GM06990 (cell line): Measurements from ENCODE around the gene PARD6A.
"Not testable (repeated sequence)": the region's sequence is repeated elsewhere in the genome, so short reads cannot be mapped to it uniquely, and the experiment has no call there.

Source experiments
- DNase-seq: peaks from one replicate; pipeline ENCODE4 v3.0.0-alpha.2; 2011; ENCODE audit not compliant: insufficient read length; ENCODE audit errors: extremely low read depth
- H3K27me3 ChIP-seq: replicated peaks from 2 replicates; pipeline ENCODE4 v1.6.0; 2011; ENCODE audit warnings: low read length; ENCODE audit not compliant: control insufficient read depth, insufficient read depth
- H3K36me3 ChIP-seq: 2 replicates; pipeline ENCODE4 v1.5.1; 2011; ENCODE audit warnings: low read length; ENCODE audit not compliant: control insufficient read depth, insufficient read depth
- H3K4me3 ChIP-seq: replicated peaks from 2 replicates; pipeline ENCODE4 v1.5.1; 2011; ENCODE audit warnings: low read depth, mild to moderate bottlenecking, control low read depth, low read length
- TF ChIP-seq, protein P1 (sequence below): IDR thresholded peaks from 2 replicates; pipeline ENCODE4 v1.5.1; 2011; ENCODE audit warnings: low read length, control low read depth, mild to moderate bottlenecking, inconsistent platforms; ENCODE audit not compliant: insufficient read depth, poor library complexity, severe bottlenecking

Gene PARD6A

GRCh38 chr16:67679935-67680897 is 19.5 kb downstream of the PARD6A start:
- Histone ChIP-seq H3K36me3 (peaks cover 6% of the 10 kb centered on the region), H3K27me3 (no peaks in the 10 kb centered on the region), H3K4me3 (no peak overlapping the region)
- TF ChIP-seq, protein P1, sequence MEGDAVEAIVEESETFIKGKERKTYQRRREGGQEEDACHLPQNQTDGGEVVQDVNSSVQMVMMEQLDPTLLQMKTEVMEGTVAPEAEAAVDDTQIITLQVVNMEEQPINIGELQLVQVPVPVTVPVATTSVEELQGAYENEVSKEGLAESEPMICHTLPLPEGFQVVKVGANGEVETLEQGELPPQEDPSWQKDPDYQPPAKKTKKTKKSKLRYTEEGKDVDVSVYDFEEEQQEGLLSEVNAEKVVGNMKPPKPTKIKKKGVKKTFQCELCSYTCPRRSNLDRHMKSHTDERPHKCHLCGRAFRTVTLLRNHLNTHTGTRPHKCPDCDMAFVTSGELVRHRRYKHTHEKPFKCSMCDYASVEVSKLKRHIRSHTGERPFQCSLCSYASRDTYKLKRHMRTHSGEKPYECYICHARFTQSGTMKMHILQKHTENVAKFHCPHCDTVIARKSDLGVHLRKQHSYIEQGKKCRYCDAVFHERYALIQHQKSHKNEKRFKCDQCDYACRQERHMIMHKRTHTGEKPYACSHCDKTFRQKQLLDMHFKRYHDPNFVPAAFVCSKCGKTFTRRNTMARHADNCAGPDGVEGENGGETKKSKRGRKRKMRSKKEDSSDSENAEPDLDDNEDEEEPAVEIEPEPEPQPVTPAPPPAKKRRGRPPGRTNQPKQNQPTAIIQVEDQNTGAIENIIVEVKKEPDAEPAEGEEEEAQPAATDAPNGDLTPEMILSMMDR, result no peak
- no peak for DNase-seq

- Histone ChIP-seq H3K27me3 (no peaks in the 10 kb centered on the region), H3K36me3 (peaks cover 2% of the 10 kb centered on the region), H3K4me3 (no peak overlapping the region)
- TF ChIP-seq, protein P1, result no peak
- DNase-seq, result no peak
Observed at GRCh38 chr16:67683767-67684166, 23.0 kb downstream of the PARD6A start.

DNA sequence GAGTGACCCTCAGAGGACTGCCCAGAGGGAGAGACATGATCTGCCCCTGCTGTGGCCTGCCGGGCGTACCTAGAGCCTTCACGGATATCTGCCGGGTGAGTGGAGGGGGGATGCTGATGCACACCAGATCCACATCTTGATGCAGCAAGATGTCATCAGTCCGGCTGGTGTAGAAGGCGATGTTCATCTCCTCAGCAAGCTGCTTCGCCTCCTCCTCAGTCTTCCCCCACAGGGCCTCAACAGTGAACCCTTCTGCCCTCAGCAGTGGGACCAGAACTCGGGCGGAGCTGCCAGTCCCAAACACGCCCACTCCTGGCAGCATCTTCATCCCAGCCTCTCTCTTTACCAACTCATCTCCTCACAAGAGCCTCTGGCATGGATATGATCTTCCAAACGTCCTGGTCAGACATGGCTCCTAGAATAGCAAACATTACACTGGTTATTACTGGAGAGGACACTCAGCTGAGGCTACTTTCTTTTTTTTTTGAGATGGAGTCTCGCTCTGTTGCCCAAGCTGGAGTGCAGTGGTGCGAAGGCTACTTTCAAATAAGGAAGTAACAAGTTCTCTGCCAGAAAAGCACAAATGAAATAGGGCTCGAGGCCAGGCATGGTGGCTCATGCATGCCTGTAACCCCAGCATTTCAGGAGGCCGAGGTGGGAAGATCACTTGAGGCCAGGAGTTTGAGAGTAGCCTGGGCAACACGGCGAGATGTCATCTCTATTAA is 24.8 kb downstream of the PARD6A start:
- H3K36me3 ChIP-seq, result peaks cover 2% of the 10 kb centered on the region
- no peaks in the 10 kb centered on the region for H3K27me3 ChIP-seq
- H3K4me3 ChIP-seq, result no peak overlapping the region
- DNase-seq, result peak; percentile 39
- TF ChIP-seq, protein P1, result no peak

- H3K4me3 ChIP-seq, DNase-seq, H3K36me3 ChIP-seq, H3K27me3 ChIP-seq: not testable (repeated sequence)
Observed at GRCh38 chr16:67693517-67694285, 32.9 kb downstream of the PARD6A start.

DNA sequence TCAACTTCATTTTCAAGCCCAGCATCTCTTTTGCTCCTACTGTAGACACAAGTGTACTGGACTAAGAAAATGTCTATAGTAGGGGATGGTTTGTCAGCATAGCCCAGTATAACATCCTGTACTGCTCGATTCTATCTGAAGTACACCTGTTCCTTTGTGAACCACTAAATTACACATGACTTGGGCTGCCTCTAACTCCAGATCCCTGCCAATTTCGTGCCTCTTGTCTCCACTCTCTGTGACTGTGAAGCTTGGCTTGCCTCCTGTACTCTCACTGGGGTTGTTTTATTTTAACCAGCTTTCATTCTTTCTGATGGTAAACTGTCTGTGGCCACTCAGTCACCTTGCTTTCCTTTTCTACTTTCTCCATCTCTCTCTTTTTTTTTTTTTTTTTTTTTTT is 33.9 kb downstream of the PARD6A start:
- DNase-seq, result no peak
- TF ChIP-seq, protein P1, result no peak
- no peaks in the 10 kb centered on the region for H3K36me3 ChIP-seq

More for the DNA sequence above, 33.9 kb downstream of the PARD6A start:
- no peak overlapping the region for H3K4me3 ChIP-seq
- no peaks in the 10 kb centered on the region for H3K27me3 ChIP-seq
